ENCODE measurements around the gene COL5A1. TPM values are rescaled to one million over a fixed set of nuclear protein-coding genes. Genes with fewer than 3 reads are reported as not detected.
A peak's percentile ranks its signal among the peaks of the same experiment; 100 is the strongest.

The COL5A1 gene
- total RNA-seq, 1 donor from 2014 or later = 28.9 TPM

GRCh38 chr9:134742822-134743535, 101.4 kb downstream of the COL5A1 start:
- peaks cover 10% of the 10 kb centered on the region for H3K36me3 Mint-ChIP-seq (ENCODE audit: unreplicated experiment)
- no peak overlapping the region for H3K27ac Mint-ChIP-seq (ENCODE audit: unreplicated experiment)
- H3K4me1 Mint-ChIP-seq (ENCODE audit: low read depth, unreplicated experiment) = peaks cover 23% of the 10 kb centered on the region
- peaks cover 5% of the 10 kb centered on the region for H3K9me3 Mint-ChIP-seq (ENCODE audit: unreplicated experiment)
- no peak overlapping the region for H3K4me3 Mint-ChIP-seq (ENCODE audit: unreplicated experiment)
- DNase-seq = no peak
- H3K27me3 Mint-ChIP-seq (ENCODE audit: unreplicated experiment) = peaks cover 12% of the 10 kb centered on the region
- TF ChIP-seq, protein P1, sequence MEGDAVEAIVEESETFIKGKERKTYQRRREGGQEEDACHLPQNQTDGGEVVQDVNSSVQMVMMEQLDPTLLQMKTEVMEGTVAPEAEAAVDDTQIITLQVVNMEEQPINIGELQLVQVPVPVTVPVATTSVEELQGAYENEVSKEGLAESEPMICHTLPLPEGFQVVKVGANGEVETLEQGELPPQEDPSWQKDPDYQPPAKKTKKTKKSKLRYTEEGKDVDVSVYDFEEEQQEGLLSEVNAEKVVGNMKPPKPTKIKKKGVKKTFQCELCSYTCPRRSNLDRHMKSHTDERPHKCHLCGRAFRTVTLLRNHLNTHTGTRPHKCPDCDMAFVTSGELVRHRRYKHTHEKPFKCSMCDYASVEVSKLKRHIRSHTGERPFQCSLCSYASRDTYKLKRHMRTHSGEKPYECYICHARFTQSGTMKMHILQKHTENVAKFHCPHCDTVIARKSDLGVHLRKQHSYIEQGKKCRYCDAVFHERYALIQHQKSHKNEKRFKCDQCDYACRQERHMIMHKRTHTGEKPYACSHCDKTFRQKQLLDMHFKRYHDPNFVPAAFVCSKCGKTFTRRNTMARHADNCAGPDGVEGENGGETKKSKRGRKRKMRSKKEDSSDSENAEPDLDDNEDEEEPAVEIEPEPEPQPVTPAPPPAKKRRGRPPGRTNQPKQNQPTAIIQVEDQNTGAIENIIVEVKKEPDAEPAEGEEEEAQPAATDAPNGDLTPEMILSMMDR (IDR thresholded peaks at IDR 0.05; ENCODE audit: partially characterized antibody, unreplicated experiment) = no peak

- H3K27me3 Mint-ChIP-seq (ENCODE audit: unreplicated experiment) = peaks cover 11% of the 10 kb centered on the region
- TF ChIP-seq, protein P1 (IDR thresholded peaks at IDR 0.05; ENCODE audit: partially characterized antibody, unreplicated experiment) = no peak
- no peak overlapping the region for H3K4me3 Mint-ChIP-seq (ENCODE audit: unreplicated experiment)
- peaks cover 23% of the 10 kb centered on the region for H3K4me1 Mint-ChIP-seq (ENCODE audit: low read depth, unreplicated experiment)
- no peak overlapping the region for H3K27ac Mint-ChIP-seq (ENCODE audit: unreplicated experiment)
- DNase-seq = no peak
- H3K9me3 Mint-ChIP-seq (ENCODE audit: unreplicated experiment) = peaks cover 5% of the 10 kb centered on the region
- peaks cover 14% of the 10 kb centered on the region for H3K36me3 Mint-ChIP-seq (ENCODE audit: unreplicated experiment)
Observed at GRCh38 chr9:134743853-134744252, 102.2 kb downstream of the COL5A1 start.

GRCh38 chr9:134744385-134745295, 103.0 kb downstream of the COL5A1 start:
- Mint-ChIP-seq H3K27me3 (ENCODE audit: unreplicated experiment) (peaks cover 9% of the 10 kb centered on the region), H3K4me3 (ENCODE audit: unreplicated experiment) (no peak overlapping the region), H3K9me3 (ENCODE audit: unreplicated experiment) (peaks cover 2% of the 10 kb centered on the region), H3K36me3 (ENCODE audit: unreplicated experiment) (peaks cover 14% of the 10 kb centered on the region), H3K27ac (ENCODE audit: unreplicated experiment) (no peak overlapping the region), H3K4me1 (ENCODE audit: low read depth, unreplicated experiment) (peaks cover 18% of the 10 kb centered on the region)
- TF ChIP-seq, protein P1 (IDR thresholded peaks at IDR 0.05; ENCODE audit: partially characterized antibody, unreplicated experiment) = no peak
- DNase-seq = no peak

DNA sequence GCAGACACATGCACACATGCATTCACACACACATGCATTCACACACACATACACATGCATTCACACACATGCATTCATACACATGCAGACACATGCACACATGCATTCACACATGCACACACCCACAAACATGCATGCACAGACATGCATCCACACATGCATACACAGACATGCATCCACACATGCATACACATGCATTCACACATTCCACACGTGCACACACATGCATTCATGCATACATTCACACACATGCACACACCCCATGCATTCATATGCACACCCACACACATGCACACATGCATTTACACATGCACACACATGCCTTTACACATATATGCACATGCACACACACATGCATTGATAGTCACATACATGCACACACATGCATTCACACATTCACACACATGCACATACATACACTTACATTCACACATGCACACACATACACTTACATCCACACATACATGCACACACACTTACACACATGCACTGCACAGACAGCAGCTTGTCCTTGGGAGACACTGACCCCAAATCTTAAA, 106.4 kb downstream of the COL5A1 start:
- no peak for DNase-seq
- peaks cover 2% of the 10 kb centered on the region for H3K9me3 Mint-ChIP-seq (ENCODE audit: unreplicated experiment)
- no peak overlapping the region for H3K4me3 Mint-ChIP-seq (ENCODE audit: unreplicated experiment)
- TF ChIP-seq, protein P1 (IDR thresholded peaks at IDR 0.05; ENCODE audit: partially characterized antibody, unreplicated experiment) = no peak
- H3K36me3 Mint-ChIP-seq (ENCODE audit: unreplicated experiment) = peaks cover 14% of the 10 kb centered on the region
- H3K4me1 Mint-ChIP-seq (ENCODE audit: low read depth, unreplicated experiment) = peaks cover 5% of the 10 kb centered on the region
- peaks cover 3% of the 10 kb centered on the region for H3K27me3 Mint-ChIP-seq (ENCODE audit: unreplicated experiment)
- peak overlapping the region; percentile 56 for H3K27ac Mint-ChIP-seq (ENCODE audit: unreplicated experiment)

Data from glutamatergic neuron (in vitro differentiated cells).